DOHH2 (cell line): ENCODE measurements around the gene DNAJA1.

Experiments
- EZH2phosphoT487 ChIP-seq: fragments of 200-600 bp; sonication (generic); IDR thresholded peaks from 2 replicates; pipeline ENCODE4 v1.6.1; 2017; ENCODE audit warnings: borderline replicate concordance, mild to moderate bottlenecking, antibody characterized with exemption, low read length, moderate library complexity, mixed read lengths
- TF ChIP-seq, protein P1 (sequence below): fragments of 200-600 bp; sonication (generic); IDR thresholded peaks from one replicate; pipeline ENCODE4 v1.5.1; 2014; ENCODE audit warnings: antibody characterized with exemption, mild to moderate bottlenecking, low read depth, low read length; ENCODE audit not compliant: poor library complexity, severe bottlenecking

- TF ChIP-seq, protein P1, sequence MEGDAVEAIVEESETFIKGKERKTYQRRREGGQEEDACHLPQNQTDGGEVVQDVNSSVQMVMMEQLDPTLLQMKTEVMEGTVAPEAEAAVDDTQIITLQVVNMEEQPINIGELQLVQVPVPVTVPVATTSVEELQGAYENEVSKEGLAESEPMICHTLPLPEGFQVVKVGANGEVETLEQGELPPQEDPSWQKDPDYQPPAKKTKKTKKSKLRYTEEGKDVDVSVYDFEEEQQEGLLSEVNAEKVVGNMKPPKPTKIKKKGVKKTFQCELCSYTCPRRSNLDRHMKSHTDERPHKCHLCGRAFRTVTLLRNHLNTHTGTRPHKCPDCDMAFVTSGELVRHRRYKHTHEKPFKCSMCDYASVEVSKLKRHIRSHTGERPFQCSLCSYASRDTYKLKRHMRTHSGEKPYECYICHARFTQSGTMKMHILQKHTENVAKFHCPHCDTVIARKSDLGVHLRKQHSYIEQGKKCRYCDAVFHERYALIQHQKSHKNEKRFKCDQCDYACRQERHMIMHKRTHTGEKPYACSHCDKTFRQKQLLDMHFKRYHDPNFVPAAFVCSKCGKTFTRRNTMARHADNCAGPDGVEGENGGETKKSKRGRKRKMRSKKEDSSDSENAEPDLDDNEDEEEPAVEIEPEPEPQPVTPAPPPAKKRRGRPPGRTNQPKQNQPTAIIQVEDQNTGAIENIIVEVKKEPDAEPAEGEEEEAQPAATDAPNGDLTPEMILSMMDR = no peak
- TF ChIP-seq EZH2phosphoT487 = no peak
These were observed 17.4 kb downstream of the DNAJA1 start for GRCh38 chr9:33042473-33042872.
